GM19043 (cell line): ENCODE data around the gene ZNF284.

ENCODE experiments used
- ATAC-seq: cut with Tn5 transposase; IDR thresholded peaks from one replicate; pipeline ENCODE4 v1.9.1; 2021; ENCODE audit warnings: low read depth; ENCODE audit not compliant: unreplicated experiment

The ZNF284 gene

DNA sequence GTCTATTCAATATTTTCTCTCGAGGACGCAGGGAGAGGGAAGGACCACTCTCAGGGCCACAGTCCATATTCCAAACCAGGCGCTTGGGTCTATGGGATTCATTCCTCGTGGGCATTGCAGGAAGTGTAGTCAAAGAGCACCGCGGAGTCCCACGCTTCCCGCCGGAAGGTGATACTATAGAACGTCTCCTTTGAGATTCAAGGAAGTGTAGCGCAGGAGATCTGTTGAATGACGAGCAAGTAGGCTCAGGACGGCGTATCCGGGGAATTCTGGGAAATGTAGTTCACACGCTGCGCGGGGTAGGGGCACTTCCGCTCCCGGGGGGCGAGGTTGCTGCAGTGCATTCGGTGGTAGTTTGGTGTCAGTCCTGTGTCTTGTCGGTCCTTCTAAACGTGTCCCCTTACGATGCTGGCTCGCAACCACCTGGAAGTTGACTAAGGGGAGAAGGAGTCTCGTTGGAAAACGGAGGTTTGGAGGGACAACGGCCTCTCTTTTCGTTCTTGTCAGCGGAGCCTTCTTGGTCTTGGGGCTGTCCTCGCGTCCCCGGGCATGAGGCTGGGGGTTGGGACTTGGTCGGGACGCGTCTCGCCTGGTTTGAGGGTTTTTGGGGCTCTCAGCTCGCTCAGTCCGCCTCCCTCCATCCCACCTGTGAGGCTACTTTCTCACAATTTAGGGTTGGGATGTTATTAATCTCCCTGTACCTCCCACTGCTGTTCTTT, at the start of gene ZNF284:
Gene ZNF284, plus strand, starts transcription at position 336 of the 719 bp plus-strand sequence. CDS start 4,231 bp downstream, outside the sequence.
- ATAC-seq = peak; percentile 85

DNA sequence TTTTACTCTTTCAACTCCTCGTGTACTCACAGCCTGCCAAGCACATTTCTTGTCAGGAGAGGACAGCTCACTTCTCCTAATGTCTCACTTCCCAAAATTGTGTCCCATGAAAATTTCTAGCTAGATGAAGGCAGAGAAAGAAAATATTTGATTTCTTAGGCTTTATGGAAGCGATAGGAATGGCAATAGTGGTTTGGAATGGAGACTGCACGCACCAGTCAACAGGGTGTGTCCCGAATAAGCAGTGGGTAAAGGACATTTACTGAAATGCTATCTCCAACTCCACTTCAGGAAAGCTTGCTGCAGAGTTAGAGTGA, 47.1 kb upstream of the ZNF284 start:
- no peak for ATAC-seq

DNA sequence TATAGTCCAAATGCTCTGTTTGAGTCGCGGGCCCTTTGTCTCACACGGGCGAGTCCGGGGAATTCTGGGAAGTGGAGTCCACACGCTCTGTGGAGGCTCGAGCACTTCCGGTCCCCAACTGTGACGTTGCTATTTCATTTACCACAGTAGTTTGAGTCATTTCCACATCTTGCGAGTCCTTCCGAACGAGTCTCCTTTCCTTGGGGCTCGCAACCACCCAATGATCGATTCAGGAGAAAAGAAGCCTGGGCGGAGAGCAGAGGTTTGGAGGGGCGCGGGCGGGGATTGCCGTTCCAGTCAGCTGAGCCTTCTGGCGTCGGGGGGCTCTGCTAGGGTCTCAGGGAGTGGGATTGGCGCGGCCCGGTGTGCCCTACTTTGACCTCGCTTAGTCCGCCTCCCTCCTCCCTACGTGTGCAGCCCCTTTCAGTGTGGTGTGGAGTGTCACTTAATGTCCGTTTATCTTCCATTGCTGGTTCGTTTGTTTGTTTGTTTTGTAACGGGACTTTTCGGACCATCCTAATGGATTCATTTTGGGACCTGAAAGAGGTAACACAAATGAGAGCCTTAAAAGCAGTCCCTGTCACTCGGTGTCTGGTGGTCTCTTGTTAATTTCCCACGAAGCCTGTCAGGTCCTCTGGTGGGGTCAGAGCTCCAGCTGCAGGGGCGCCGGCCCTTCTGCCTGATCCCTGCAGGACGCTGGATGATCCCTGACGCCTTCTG, 46.6 kb upstream of the ZNF284 start, which contains the start of gene ZNF222:
Gene ZNF222, plus strand, starts transcription at position 163 of the 720 bp plus-strand sequence. Its CDS starts 58 bp downstream, at position 221.
- ATAC-seq = peak; percentile 94

DNA sequence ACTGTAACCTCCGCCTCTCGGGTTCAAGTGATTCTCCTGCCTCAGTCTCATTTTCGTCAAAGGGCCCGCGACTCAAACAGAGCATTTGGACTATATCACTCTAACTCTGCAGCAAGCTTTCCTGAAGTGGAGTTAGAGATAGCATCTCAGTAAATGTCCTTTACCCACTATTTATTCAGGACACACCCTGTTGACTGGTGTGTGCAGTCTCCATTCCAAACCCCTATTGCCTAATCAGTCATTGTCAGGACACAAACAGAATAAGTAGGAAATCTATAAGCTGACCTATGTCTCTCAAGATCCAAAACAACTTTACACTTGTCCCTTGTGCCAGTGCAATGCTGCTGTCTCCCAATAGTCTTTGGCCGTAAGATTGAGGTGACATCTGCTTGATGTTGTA, 45.3 kb upstream of the ZNF284 start:
- ATAC-seq = no peak

DNA sequence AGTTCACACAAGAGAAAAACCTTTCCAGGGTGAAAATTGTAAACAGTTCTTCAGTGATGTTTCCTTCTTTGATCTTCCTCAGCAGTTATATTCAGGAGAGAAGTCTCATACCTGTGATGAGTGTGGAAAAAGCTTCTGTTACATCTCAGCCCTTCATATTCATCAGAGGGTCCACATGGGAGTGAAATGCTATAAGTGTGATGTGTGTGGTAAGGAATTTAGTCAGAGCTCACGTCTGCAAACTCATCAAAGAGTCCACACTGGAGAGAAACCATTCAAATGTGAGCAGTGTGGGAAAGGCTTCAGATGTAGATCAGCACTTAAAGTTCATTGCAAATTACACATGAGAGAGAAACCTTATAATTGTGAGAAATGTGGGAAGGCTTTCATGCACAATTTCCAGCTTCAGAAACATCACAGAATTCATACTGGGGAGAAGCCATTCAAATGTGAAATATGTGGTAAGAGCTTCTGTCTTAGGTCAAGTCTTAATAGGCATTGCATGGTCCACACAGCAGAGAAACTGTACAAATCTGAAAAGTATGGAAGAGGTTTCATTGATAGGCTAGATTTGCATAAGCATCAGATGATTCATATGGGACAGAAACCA, 39.9 kb upstream of the ZNF284 start:
- ATAC-seq = no peak

DNA sequence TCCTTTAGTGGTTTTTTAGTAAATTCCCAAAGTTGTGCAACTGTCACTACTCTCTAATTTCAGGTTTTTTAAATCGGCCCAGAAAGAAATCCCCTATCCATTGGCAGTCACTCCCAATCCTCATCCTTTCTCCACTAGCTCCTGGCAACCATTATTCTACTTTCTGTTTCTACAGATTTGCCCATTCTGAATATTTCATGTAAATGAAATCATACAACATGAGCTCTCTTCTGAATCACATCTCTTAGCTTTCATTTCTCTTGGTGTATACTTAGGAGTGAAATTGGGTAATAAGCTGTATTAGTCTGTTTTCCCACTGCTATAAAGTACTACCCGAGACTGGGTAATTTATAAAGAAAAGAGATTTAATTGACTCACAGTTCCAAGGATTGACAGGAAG, 29.8 kb upstream of the ZNF284 start:
- no peak for ATAC-seq

DNA sequence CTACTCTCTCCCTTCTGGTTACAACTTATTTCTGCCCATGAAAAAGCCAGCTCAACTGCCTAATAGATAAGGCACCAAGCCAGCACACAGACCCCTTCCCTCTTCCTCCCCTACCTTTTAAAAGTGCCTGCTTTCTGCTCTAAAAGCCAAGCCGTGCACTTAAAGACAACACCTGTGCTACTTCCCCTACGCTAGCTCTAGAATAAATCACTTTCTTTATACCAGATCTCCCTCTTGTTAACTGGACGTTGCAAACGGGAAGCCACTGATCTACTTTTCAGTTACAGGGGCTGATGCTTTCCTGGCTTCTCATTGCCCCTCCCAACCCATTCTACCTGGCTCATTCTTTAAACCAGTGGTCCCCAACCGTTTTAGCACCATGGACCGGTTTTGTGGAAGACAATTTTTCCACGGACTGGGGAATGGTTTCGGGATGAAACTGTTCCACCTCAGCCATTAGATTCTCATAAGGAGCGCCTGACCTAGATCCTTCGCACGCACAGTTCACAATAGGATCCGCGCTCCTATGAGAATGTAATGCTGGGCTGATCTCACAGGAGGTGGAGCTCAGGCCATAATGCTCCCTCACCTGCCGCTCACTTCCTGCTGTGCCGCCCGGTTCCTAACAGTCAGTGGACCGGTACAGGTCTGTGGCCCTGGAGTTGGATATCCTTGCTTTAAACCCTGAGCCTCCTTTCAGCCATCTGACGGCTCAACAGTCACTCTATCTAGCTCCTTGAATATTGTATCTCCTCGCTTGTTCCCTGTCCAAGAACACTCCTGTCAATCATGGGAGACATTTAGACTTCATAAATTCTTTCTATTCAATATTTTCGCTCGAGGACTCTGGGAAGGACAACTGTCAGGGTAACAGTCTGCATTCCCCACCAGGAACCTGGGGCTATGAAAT, 21.0 kb upstream of the ZNF284 start:
- ATAC-seq = no peak

DNA sequence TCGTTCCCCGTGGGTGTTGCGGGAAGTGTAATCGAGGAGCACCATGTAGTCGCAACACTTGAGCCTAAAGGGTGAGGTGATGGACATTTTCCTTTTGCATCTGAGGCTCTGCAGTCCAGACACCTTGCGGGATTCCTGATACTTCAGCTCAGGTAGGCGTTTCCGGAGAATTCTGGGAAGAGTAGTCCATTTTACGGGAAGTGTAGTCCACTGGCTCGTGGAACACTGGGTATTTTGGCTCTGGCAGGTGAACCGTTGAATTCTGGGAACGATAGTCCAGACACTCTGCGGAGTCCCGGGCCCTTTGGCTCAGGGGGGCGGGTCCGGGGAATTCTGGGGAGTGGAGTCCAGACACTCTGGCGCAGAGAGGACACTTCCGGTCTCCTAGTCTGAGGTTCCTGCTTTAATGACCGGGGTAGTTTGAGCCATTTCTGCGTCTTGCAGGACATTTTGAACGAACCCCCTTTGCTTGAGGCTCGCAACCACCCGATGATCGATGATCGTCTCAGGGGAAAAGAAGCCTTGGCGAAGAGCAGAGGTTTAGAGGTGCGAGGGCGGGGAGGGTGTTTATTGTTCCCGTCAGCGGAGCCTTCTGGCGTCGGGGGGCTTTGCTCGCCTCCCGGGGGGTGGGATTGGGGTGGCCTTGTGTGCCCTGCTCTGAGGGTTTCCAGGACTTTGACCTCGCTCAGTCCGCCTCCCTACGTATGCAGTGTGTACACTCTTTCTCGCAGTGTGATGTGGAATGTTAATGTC, 20.1 kb upstream of the ZNF284 start, which contains the start of gene ZNF223:
Gene ZNF223, plus strand, starts transcription at position 387 of the 753 bp plus-strand sequence. CDS start 3,141 bp downstream, outside the sequence.
- ATAC-seq = peak; percentile 68

DNA sequence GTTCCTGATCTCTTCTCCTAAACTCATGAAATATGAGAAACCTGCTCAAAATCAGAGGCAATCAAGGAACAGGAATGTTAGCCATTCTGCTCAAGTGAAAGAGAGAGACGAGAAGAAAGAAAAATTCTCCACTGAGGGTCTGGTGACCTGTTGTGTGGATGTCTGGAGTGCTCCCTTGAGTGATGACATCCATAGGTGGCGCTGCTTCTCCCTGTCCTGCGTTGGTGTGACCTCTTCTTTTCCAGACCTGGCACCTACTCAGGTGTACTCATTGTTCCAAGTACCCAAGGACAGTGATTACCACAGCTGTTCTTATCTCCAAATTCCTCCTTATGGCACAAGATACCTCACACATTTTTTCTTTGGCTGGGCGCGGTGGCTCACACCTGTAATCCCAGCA, 16.1 kb upstream of the ZNF284 start:
- no peak for ATAC-seq

DNA sequence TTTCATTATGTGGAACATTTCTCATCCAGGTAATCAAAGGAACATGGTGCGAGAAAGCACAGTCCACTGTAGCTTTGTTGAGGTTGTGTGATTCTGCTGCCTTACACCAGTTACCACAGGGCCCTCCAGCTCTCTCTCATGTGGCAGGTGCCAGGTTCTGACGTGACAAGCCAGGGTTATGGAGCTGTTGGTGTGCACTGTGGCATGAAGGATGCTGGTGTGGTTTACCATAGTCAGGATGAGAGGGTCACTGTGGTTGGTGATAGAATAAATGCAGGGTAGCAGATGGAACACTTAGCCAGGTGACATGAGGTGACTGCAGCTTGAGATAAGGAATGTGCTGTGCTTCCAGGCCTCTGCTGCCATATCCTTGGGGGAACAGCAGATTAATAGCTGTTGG, 12.7 kb upstream of the ZNF284 start:
- no peak for ATAC-seq

DNA sequence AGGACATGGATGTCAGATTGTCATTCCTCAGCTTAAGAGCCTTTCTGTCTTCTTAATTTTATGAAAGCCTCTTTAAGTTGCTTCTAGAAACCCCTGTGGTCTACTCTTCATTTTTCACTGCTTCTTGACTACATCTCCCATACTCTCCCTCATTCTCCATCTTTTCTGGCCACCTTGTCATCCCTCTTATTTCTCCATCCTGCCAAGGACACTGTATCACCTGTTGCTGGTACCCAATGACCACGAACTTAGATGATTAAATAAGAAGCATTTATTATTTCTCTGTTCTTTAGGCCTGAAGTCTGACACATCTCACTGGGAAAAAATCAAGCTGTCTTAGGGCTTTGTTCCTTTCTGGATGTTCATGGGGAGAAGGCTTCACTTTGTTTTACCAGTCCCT, 10.9 kb upstream of the ZNF284 start:
- ATAC-seq = no peak

DNA sequence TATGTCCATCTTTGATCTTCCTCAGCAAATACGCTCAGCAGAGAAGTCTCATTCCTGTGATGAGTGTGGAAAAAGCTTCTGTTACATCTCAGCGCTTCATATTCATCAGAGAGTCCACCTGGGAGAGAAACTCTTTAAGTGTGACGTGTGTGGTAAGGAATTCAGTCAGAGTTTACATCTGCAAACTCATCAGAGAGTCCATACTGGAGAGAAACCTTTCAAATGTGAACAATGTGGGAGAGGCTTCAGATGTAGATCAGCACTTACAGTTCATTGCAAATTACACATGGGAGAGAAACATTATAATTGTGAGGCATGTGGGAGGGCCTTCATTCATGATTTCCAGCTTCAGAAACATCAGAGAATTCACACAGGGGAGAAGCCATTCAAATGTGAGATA, 5.7 kb upstream of the ZNF284 start:
- ATAC-seq = no peak

DNA sequence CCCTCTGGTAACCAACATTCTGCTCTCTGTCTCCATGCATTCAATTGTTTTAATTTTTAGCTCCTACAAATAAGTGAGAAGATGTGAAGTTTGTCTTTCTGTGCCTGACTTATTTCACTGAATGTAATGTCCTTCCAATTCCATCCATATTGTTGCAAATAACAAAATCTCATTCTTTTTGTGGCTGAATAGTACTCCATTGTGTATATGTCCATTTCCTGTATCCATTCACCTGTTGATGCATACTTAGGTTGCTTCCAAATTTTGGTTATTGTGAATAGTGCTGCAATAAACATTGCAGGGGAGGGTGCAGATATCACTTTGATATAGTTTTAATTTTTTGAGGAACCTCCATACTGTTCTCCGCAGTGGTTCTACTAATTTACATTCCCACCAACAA, 2.5 kb upstream of the ZNF284 start:
- no peak for ATAC-seq

DNA sequence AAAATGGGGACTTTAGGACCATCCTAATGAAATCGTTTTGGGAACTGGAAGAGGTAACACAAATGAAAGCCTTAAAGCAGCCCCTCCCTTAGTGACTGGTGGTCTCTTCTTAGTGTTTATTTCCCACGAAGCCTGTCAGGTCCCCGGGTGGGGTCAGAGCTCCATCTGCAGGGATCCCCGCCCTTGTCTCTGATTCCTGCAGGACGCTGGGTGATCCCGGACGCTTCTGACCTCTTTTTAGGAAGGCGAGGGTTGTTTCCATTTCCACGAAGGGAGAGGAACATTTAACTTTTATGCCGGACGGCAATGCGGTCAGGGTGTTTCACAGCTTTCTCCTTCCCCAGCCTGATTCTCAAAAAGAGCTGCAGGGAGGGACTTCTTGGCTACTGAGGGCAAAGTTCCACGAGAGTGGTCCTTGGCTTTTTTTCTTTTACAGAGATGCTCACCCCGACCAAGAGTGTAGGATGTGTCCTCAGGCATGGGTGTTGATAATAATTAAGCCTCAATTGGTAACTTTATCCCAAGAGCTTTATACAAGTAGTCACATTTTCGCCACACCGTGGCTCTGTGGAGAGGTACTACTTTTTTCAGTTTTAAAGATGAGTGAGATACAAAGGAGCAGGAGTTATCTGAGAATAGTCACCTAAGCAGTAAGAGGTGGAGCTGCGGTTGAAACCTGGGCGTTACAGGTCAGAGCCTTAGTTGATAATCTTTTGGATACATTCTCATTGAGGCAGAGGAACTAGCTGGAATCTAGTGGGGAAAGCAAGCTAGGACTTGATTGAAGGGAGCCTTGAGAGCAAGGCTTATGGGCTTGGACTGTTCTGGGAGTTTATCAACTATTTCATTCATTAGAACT, 813 bp downstream of the ZNF284 start:
- ATAC-seq = no peak

DNA sequence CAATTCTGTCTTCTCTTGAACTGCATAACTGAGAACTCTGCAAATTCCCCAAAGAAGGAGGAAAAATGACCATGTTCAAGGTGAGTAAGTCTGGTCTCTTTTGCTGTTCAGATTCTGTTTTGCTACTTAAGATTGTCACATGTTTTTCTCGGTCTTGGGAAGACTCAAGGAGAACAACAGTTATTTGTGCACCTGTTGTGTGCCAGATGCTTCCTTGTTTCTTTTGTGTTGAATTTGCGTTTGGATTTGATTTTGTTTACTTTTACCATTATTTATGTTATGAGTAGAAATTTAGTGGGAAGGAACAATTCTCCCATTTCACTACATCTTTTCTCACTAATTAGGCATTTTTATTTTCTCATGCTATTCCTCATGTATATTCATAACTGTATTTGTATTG, 4.4 kb downstream of the ZNF284 start:
- ATAC-seq = no peak

DNA sequence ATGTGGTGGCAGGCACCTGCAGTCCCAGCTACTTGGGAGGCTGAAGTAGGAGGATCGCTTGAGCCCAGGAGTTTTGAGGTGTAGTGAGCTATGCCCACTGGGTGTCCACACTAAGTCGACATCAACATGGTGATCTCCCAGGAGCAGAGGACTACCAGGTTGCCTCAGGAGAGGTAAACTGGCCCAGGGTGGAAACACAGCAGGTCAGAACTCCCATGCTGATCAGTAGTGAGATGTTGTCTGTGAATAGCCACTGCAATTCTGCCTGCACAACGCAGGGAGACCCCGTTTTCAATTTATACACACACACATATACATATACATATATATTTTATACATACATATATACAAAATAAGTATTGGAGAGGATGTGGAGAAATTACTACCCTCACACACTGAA, 20.1 kb downstream of the ZNF284 start:
- ATAC-seq = no peak

DNA sequence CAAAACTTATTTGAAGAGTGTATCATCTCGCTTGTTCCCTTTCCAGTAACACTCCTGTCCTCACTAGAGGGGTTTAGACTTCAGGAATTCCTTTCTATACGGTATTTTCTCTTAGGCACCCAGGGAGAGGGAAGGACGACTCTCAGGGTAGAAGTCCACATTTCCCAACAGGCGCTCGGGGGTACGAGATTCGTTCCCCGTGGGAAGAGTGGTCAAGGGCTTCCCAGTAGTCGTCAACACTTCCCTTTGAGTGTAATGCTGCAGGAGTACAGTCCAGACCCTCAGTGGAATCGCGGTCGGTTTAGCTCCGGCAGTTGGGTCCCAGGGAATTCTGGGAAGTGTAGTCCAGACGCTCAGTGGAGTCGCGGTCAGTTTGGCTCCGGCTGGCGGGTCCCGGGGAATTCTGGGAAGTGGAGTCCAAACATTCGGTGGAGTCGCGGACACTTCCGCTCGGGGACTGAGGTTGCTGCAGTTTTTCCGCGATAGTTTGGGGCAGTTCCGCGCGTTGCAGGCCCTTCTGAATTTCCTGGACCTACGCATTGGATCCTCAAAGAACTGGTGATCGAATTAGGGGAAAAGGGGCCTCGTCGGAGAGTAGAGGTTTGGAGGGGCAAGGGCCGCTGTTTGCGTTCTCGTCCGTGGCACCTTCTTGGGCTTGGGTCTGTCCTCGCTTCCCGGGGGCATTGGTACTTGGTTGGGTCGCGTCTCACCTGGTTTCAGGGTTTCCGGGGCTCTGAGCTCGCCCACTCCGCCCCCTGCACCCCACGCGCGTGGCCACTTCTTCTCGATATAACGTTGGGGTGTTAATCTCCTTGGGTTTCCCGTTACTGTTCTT, 22.2 kb downstream of the ZNF284 start, which contains the start of gene ZNF224:
Gene ZNF224, plus strand, starts transcription at position 431 of the 835 bp plus-strand sequence. CDS start 3,513 bp downstream, outside the sequence.
- ATAC-seq = peak; percentile 77

DNA sequence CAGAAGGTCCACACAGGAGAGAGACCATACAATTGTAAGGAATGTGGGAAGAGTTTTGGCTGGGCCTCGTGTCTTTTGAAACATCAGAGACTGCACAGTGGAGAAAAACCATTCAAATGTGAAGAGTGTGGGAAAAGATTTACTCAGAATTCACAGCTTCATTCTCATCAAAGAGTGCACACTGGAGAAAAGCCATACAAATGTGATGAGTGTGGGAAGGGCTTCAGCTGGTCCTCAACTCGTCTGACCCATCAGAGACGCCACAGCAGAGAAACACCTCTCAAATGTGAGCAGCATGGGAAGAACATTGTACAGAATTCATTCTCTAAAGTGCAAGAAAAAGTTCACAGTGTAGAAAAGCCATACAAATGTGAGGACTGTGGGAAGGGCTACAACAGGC, 35.8 kb downstream of the ZNF284 start:
- no peak for ATAC-seq
